ENCODE measurements around the gene ADAMTSL1.
A peak's percentile ranks its signal among the peaks of the same experiment; 100 is the strongest.

Gene ADAMTSL1

GRCh38 chr9:18888290-18888689, 414.3 kb downstream of the ADAMTSL1 start:
- peak; percentile 63 for DNase-seq

- no peak for DNase-seq
These were observed 415.6 kb downstream of the ADAMTSL1 start for GRCh38 chr9:18889550-18889949.

- peak; percentile 84 for DNase-seq
These were observed 416.4 kb downstream of the ADAMTSL1 start for GRCh38 chr9:18890372-18890771.

GRCh38 chr9:18891946-18892670, 418.2 kb downstream of the ADAMTSL1 start:
- DNase-seq, result no peak

- DNase-seq, result no peak
These were observed 419.1 kb downstream of the ADAMTSL1 start for GRCh38 chr9:18893046-18893445.

- DNase-seq, result peak; percentile 63
These were observed 419.5 kb downstream of the ADAMTSL1 start for GRCh38 chr9:18893491-18893890.

- no peak for DNase-seq
These were observed 422.1 kb downstream of the ADAMTSL1 start for GRCh38 chr9:18896004-18896403.

- DNase-seq, result peak; percentile 16
These were observed 422.7 kb downstream of the ADAMTSL1 start for GRCh38 chr9:18896531-18897179.

- no peak for DNase-seq
These were observed 429.5 kb downstream of the ADAMTSL1 start for GRCh38 chr9:18903450-18903849.

GRCh38 chr9:18905028-18905882, 431.3 kb downstream of the ADAMTSL1 start:
- DNase-seq, result peak; percentile 80

- peak; percentile 82 for DNase-seq
These were observed 432.1 kb downstream of the ADAMTSL1 start for GRCh38 chr9:18905883-18906629.

- peak; percentile 88 for DNase-seq
These were observed 432.9 kb downstream of the ADAMTSL1 start for GRCh38 chr9:18906656-18907395.

- DNase-seq, result no peak
These were observed 434.1 kb downstream of the ADAMTSL1 start for GRCh38 chr9:18907927-18908625.

- no peak for DNase-seq
These were observed 435.4 kb downstream of the ADAMTSL1 start for GRCh38 chr9:18909140-18910018.

- no peak for DNase-seq
These were observed 436.5 kb downstream of the ADAMTSL1 start for GRCh38 chr9:18910435-18910834.

GRCh38 chr9:18910916-18911315, 437.0 kb downstream of the ADAMTSL1 start:
- no peak for DNase-seq

GRCh38 chr9:18911714-18912342, 437.9 kb downstream of the ADAMTSL1 start:
- DNase-seq, result no peak

- no peak for DNase-seq
These were observed 446.5 kb downstream of the ADAMTSL1 start for GRCh38 chr9:18920141-18921084.
